GM18519 (cell line): ENCODE results near the gene ZAR1L.

Experiments
- ATAC-seq: cut with Tn5 transposase; IDR thresholded peaks from one replicate; pipeline ENCODE4 v1.9.1; 2021; ENCODE audit warnings: mild to moderate bottlenecking, moderate library complexity; ENCODE audit not compliant: unreplicated experiment, low FRiP score

The ZAR1L gene

DNA sequence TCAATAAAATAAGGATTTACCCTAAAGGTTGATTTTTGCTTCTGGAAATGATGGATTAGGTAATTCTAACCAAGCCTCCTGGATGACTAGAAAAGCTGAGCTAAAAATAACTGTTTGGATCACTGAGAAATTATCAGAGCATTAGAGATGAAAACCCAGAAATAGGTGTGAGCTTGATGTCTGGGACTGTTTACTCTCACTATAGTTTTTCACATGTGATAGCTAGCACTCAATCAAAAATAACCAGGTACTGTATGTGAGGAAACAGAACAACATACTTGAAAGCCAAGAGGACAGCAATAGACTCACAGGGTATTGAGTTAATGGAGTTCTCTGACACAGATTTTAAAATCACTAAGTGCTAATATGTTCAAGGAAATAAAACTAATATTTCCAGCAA, 9.5 kb downstream of the ZAR1L start:
- no peak for ATAC-seq

DNA sequence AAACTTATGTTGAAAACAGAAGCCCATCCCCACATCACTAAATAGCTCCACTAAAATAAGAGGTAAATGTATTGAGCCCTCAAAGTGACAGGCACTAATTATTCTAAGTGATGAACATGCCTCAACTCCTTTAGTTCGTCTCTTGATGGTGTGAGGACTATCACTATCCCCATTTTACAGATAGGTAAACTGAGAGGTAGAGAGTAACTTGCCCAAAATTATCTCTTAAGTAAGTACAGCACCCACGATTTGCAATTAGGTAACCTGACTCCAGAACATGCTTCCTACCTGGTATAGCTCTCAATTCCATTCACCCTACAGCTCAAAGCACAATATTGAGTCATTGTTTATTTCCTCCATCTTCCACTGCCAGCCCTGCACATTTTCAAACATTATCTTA, 12.7 kb downstream of the ZAR1L start:
- no peak for ATAC-seq

DNA sequence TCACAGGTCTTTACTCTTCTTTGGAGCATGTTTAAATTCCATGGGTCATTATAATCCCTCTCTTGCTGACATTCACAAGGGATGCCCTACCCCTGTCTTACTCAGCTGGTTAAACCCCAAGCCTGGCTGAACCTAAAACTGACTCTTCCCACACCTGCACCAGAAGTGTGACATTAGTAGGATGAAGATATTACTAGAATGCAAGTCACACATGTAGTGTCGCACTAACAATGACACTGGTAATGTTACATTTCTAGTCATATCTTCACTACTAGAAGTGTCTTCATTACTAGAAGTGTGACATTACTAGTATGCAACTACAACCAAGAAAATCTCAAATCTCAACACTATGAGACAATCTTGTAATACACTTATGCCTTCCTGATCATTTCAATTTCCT, 14.2 kb downstream of the ZAR1L start:
- ATAC-seq: no peak

DNA sequence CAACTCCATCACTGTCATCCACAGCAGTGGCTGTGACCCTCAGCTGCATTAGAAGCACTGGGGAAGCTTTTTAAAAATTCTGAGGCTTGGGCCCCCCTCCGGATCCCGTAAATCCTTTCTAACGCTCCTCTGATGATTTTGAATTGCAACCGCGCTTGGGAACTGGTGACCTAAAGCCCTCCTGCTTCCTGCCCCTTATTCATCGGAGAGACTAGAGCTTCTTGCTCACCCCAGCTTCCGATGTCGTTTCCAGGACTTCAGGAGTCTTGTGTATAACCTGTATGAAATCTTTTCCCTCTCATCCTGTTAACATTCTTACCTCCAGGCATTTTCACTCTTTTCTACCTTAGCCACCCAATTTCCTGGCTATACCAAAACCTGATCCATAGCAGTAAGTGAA, 14.8 kb downstream of the ZAR1L start:
- no peak for ATAC-seq

GRCh38 chr13:32299893-32300292, 15.3 kb downstream of the ZAR1L start:
- ATAC-seq: no peak

GRCh38 chr13:32298695-32299094, 16.5 kb downstream of the ZAR1L start:
- no peak for ATAC-seq

- ATAC-seq: no peak
Observed at GRCh38 chr13:32297206-32297605, 18.0 kb downstream of the ZAR1L start.

GRCh38 chr13:32285633-32285965, 29.6 kb downstream of the ZAR1L start:
- no peak for ATAC-seq

- ATAC-seq: no peak
Observed at GRCh38 chr13:32284927-32285632, 30.1 kb downstream of the ZAR1L start.

DNA sequence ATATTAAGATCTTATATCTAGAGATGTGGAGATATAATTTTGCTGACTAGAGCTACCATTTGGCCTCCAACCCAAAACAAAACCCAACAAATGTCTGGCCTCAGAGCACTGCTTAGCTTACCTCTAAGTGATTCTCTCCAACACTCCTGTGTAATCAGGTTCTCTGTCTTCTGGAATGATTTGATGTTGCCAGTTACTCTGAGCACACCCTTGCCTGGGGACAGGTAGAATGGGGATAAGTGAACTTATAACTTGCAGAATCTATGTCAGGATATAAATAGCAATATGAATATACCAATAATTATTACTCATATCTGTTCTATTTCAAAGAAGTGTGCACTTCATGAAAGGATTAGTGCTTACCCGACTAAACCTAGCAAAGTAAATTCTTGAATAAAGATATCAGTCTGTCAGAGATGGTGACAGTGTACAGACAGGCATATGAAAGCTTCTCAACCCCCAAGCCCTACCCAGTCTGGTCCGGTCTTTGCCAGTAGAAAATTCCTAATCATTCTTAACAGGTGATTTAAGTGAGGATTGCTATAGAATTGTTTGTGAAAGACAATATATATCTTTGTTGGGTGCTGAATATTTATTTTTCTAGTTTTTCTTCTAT, 33.0 kb downstream of the ZAR1L start:
- no peak for ATAC-seq

DNA sequence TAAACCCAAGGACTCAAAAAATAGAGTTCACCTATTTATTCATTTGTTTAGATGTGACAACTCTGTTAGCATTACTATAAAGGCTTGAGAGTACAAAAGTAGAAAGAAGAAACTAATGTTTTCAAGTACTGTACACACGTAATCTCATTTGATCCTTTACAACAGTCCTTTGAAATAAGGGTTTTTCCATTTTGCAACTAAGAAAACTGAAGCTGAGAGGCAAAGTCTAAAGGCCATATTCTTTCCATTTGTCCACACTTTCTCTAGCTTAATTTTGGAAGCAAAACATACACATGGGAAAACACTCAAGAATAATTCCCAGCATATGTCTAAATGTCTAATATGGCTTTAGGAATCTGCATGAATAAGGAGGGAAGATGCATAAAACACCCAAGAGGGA, 34.1 kb downstream of the ZAR1L start:
- ATAC-seq: no peak

DNA sequence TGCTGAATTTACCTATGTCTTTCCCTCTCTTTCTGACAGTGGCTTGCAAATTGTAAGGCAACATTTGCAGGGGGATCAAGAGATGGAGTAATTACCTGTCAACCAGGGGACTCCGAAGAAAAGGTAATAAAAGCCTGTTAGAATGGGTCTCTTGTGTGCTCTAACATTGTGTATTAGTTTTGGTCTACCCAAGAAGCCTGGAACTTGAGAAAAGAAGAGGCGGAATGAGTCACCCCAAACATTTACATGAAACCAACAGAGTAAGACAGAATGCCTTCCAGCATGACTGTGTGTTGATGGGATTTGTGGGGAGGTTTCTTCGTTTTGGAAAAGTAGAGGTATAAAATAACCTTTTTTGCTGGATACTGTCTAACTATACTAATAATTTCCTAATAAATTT, 36.7 kb downstream of the ZAR1L start:
- no peak for ATAC-seq

DNA sequence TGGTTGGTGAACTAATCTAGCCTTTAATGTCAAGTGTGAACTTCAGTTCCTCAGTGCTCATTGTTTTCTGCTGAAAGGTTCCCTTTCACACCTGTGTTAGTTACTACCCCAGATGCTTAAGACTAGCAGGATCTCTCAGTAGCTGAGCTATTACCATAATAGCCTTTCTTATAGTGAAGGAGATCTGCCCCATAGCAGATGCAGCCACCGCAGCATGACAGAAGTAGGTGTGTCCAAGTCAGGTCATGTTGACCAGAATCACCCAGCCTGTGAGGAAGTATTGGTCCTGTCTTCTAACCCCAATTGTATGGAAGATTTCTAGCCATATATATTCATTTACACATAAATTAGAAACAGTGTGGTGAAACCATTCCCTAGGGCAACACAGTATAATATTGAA, 37.3 kb downstream of the ZAR1L start:
- no peak for ATAC-seq

- ATAC-seq: no peak
Observed at GRCh38 chr13:32272021-32272683, 43.0 kb downstream of the ZAR1L start.

- ATAC-seq: no peak
Observed at GRCh38 chr13:32267836-32268439, 47.2 kb downstream of the ZAR1L start.

DNA sequence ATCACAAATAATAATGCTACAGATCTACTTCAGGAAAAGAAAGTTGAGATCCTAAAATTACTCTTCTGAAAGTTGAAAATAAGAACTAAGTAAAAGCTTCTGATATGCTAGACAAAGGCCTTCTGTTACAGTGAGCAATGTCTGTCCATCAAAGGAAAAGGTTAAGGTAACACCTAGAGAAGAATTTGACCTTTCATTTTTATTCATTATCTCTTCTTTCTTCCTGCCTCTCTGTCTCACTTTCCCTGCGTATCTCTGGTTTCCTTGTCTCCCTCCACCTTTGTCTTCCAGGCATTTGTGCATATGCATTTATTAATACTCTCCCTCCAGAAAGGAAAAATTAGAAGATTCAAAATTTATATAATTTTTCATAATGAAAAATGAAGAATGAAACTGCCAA, 49.0 kb downstream of the ZAR1L start:
- ATAC-seq: no peak

- ATAC-seq: no peak
Observed at GRCh38 chr13:32265726-32266125, 49.4 kb downstream of the ZAR1L start.

DNA sequence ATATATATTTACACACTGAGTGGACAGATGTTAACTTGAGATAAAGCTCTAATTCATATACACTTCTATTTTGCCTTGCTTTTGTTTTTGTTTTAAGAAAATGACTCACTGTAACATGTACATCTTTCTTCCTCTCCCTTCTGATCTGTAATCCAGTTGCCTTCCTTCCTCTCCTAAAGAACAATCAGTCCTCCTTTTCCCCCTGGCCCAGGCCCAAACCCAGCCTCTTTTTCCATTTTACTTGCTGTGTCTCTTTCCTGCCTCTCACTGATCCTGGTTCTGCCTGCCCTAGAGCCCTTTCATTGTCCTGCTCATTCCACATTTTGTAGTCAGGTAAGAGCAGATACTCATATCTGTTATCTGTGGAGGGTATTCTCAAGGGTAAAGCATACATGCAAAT, 50.8 kb downstream of the ZAR1L start:
- no peak for ATAC-seq

GRCh38 chr13:32262619-32263018, 52.5 kb downstream of the ZAR1L start:
- ATAC-seq: no peak

GRCh38 chr13:32262165-32262564, 53.0 kb downstream of the ZAR1L start:
- ATAC-seq: no peak

DNA sequence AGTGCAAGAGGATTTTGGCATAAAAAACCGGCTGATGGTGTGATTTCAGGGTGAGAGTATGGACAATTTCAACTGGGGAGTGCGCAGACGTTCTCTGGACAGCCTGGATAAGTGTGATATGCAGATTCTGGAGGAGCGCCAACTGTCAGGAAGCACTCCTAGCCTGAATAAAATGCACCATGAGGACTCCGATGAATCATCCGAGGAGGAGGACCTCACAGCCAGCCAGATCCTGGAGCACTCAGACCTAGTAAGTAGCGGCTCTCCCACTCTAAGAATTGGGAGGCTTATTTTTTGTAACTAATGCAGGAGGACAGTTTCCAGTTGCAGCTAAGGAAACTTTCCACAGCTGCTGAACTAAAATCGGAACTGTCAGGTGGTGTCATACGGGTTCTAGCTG, 53.6 kb downstream of the ZAR1L start:
- no peak for ATAC-seq

DNA sequence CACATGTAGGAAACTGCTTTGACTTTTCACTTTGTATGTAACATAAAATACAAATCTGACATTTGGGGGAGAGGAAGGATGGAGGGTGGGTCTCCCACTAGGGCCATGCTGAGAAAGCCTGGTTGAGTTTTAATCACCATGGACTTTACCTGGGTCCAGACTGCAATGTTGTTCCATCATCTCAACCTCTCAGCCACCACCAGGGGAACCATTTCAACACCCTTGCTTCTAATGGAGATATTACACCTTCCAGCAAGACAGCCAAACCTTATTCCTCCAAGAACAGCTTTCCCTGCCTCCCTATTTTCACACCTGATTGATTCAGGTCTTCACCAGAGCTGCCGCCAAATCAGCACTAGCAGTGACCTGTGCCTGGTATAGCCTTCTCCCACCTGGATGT, 56.0 kb downstream of the ZAR1L start:
- no peak for ATAC-seq
